Endometrium (tissue), 2 donors: ENCODE measurements around the gene SPATS2.
"Not testable (repeated sequence)": the region's sequence is repeated elsewhere in the genome, so short reads cannot be mapped to it uniquely, and the experiment has no call there.

Experiments used
- FAIRE-seq: peaks from 2 replicates; lab custom pipeline; 2012; peaks lifted over from hg19 to GRCh38; lab: Jason Lieb, UNC
- donor health status: control.
- donor health status: control.

The SPATS2 gene

DNA sequence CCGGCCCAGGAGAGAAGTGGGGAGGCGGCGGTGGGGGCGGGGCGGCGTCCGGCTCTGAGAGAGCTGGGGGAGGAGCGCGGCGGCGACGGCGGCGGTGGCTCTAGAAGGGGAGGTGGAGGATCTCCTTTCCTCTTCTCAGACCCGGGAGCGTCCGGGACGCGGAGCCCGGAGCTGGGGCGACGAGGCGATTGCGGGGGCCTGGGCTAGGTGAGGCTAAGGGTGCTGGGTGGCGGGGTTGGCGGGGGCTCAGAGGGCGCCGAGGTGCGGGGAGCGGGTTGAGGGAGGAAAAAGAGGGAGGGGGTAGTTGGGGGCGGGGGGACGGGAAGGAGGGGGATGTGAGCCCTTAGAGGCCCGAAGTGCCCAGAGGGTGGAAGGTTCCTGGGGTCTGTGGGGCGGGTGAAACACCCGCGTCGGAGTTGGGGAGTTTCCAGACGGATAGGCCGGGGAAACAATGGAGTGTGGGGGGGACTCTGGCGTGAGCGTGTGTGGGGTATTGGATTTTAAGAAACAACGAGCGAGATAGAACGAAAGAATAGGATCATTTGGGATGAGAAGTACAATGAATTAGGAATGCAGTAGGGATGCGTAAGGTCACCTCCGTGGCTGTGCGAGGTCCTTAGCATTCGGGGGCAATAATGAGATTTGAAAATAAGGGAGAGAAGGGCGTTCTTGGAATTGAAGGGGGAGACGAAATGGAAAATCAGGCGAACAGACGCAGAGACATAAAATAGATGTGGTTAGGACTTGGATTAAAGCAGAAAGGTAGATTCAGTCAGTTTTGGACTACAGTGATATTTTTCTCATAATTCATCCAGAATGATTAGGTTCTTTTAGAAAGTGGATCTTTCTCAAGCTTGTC is at the start of gene SPATS2:
SPATS2 (plus strand) TSS at position 82 of the 859 bp plus-strand sequence. CDS start 93,551 bp downstream, outside the sequence.
- FAIRE-seq = no peak

DNA sequence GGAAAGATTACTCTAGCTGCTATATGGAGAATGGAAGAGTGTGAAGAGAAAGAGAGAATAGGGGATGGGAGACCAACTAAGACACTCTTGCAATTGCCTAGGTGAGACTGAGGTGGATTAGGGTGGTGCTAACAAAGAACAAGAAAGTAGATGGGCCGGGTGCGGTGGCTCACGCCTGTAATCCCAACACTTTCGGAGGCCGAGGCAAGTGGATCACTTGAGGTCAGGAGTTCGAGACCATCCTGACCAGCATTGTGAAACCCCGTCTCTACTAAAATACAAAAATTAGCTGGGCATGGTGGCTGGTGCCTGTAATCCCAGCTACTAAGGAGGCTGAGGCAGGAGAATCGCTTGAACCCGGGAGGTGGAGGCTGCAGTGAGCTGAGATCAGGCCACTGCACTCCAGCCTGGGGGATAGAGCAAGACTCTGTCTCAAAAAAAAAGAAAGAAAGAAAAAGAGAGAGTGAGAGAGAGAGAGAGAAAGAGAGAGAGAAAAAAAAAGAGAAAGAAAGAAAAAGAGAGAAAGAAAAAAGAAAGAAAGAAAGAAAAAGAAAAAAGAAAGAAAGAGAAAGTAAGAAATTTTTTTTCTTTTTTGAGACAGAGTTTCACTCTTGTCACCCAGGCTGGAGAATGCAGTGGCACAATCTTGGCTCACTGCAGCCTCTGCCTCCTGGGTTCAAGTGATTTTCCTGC is 46.7 kb upstream of the SPATS2 start:
- not testable (repeated sequence) for FAIRE-seq

DNA sequence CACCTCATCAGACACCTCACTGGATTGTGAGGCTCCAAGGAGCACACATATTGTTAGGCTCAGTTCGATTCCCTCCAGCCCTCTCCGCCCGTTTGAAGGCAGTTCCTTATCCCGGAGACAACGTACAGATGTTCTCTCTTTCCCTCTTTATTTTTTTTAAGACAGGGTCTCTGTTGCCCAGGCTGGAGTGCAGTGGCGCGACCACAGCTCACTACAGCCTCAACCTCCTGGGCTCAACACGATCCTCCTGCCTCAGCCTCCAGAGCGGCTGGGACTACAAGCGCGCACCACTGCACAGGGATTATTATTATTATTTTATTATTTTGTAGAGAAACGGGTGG is 44.9 kb upstream of the SPATS2 start:
- FAIRE-seq = no peak

GRCh38 chr12:49322708-49323523 is 44.3 kb upstream of the SPATS2 start, which contains the start of gene TROAP:
Gene TROAP, plus strand, starts transcription at chr12:49323255. Its CDS starts 354 bp downstream, at chr12:49323609.
- peak; percentile 99 for FAIRE-seq

DNA sequence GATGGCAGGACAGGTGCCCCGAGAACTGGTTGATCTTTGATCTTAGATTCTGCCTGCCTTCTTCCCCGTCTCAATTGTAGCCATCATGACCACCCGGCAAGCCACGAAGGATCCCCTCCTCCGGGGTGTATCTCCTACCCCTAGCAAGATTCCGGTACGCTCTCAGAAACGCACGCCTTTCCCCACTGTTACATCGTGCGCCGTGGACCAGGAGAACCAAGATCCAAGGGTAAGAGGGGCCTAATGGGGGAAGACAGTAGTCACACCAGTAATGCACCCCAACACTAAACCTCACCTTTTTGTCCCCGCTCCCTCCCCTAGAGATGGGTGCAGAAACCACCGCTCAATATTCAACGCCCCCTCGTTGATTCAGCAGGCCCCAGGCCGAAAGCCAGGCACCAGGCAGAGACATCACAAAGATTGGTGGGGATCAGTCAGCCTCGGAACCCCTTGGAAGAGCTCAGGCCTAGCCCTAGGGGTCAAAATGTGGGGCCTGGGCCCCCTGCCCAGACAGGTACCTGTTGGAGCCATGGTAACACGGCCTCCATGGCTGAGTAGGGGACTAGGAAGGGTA is 43.7 kb upstream of the SPATS2 start:
- FAIRE-seq = no peak

DNA sequence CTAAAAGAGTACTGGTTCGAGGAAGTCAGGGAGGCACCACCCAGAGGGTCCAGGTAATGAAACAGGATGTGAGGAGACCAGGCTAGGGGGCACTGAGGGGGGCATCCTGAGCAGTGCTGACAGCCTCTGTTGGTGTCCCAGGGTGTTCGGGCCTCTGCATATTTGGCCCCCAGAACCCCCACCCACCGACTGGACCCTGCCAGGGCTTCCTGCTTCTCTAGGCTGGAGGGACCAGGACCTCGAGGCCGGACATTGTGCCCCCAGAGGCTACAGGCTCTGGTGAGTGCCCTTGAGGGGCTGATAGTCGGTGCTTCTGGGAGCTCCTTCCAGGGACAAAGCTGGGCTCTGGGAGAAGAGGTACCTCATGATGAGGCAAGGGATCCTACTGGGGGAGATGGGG is 41.7 kb upstream of the SPATS2 start:
- no peak for FAIRE-seq

GRCh38 chr12:49327368-49327767 is 39.9 kb upstream of the SPATS2 start:
- no peak for FAIRE-seq

DNA sequence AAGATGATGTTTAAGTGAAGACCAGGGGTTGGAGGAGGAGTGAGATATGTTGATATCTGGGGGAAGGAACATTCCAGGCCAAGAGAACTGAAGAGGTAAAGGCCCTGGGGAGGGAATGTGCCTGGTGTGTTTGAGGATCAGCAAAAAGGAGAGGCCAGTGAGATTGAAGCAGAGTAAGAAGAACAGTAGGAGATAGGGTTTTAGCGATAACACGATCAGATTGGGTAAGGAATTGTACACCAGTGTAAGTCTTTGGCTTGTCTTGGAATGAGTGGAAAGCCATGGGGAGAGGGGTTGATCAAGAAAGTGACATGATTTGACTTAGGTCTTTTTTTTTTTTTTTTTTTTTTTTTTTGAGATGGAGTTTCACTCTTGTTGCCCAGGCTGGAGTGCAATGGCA is 39.4 kb upstream of the SPATS2 start:
- no peak for FAIRE-seq

DNA sequence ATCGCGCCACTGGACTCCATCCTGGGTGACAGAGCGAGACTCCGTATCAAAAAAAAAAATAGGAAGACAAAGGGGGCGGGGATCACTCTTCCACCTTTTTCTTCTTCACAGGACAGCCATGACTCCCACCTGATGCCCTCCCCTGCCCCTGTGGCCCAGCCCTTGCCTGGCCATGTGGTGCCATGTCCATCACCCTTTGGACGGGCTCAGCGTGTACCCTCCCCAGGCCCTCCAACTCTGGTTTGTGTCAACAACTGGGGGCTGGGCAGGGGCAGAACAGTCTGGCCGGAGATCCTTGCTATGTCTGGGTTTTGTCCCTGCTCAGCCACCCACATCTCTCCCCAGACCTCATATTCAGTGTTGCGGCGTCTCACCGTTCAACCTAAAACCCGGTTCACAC is 38.4 kb upstream of the SPATS2 start:
- no peak for FAIRE-seq

DNA sequence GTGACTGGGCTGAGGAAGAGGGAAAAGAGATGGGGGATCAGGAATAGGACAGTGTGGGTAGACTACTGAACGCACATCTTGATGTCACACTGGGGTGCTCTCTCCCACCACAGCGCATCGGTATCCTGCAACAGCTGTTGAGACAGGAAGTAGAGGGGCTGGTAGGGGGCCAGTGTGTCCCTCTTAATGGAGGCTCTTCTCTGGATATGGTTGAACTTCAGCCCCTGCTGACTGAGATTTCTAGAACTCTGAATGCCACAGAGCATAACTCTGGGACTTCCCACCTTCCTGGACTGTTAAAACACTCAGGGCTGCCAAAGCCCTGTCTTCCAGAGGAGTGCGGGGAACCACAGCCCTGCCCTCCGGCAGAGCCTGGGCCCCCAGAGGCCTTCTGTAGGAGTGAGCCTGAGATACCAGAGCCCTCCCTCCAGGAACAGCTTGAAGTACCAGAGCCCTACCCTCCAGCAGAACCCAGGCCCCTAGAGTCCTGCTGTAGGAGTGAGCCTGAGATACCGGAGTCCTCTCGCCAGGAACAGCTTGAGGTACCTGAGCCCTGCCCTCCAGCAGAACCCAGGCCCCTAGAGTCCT is 37.1 kb upstream of the SPATS2 start:
- FAIRE-seq = no peak

GRCh38 chr12:49330631-49331379 is 36.5 kb upstream of the SPATS2 start:
- FAIRE-seq = no peak

DNA sequence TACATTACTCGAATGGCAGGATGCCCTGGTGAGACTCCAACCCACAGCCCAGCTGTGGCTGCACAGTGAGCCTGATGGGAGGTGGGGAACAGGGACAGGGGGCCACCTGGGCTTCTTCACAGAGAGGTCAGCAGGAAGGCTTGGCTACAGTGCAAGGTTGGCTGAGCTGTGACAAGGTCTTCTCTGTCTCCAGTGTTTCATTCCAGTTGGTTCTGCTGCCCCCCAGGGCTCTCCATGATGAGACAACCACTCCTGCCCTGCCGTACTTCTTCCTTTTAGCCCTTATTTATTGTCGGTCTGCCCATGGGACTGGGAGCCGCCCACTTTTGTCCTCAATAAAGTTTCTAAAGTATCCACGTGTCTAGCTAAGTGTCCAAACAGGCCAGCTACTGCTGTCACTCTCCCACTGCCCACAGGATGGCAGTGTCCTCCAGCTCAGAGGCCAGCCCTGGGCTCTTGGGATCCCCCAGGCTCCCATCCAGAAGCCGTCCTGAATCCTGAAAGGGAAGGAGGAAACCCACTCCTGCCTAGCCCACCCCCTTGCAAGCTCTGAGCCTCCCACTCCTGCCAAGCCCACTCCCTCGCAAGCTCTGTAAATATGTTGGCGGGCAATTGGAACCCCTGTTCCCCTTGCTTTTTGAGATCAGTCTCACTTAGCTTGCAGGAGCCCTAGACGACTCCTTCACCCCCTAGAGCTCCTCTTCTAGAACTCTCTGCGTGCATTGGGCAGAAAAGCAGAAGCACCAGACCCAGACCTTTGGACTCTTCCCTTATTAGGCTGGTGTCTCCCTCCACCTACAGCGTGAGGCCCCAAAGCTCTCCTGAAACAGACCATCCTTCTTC is 35.7 kb upstream of the SPATS2 start:
- FAIRE-seq = peak; percentile 23

DNA sequence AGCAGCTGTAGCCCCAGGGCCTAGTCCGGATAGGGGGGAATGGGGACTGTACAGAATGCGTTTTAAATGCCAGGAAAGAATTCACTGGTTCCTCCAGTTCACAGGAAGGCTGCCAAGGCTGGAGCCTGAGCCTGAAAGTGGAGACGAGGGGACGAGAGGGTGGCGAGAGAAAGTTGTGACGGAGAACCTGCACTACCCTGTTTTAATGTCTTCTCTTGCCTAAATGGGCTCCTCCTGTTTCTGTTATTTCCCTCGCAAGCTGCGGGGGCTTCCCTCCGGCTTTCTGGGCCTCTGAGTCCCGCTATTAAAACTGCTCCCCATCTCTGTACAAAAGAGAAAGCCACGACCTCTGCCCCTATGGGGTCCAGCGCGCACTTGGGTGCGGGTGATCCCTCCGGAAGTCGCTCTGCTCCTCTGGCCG is 34.8 kb upstream of the SPATS2 start:
- no peak for FAIRE-seq

DNA sequence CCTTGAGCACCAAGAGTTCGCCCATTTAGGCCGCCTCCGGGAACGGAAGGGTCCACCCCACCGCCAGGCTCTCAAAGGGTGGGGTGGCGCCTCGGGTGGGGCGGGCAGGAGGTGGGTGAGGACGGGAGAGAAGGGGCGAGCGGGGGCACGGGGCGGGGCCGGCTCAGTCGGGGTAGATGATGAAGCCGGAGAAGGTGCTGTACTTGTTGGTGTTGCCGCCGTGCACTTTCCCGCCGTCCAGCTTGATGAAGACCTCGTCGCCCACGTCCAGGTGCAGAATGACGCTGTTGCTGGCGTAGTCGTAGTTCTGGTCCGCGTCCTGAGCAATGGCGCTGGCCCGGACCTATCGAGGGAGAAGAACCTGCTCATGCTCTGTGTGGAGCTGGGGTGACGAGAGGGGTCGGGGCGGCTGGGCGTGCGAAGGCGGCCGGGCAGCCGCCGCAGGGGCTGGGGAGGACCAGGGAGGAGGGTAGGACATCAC is 34.3 kb upstream of the SPATS2 start:
- FAIRE-seq = no peak

GRCh38 chr12:49333778-49334177 is 33.5 kb upstream of the SPATS2 start:
- not testable (repeated sequence) for FAIRE-seq

DNA sequence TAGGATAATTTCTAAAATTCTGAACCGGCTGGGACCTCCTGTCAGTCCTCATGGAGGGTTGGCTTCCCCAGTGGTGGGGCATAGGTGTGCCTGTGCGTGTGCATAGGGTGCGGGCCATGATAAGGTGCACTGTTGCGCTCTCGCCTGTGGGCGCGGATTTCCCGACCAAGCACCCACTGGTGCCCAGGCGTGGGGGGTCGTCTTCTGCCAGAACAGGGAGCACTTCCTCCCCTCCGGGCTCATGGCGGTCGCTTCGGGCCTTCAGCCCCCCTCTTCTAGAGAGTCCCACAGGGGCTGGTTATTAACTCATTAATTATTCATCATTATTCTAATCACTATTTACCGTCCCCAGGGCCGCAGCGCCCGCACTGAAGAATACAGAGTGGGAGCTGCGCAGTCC is 33.0 kb upstream of the SPATS2 start:
- no peak for FAIRE-seq

DNA sequence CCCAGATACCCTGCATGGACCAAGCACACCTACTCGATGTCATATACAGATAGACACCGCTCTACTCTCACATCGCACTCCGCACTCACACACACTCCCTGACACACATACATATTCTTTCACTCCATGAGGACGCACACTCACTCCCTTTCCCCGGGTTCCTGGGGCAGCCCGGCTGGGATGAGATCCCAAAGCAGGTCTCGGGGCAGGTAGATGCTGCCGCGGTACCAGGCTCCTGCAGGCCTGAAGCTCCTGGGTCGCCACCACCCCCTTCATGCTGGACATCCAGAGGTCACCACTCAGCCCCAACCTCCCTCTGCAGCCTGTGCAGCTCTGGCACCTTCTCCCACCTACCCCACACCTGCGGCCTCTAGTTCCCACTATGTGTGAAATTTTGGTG is 32.6 kb upstream of the SPATS2 start:
- no peak for FAIRE-seq

DNA sequence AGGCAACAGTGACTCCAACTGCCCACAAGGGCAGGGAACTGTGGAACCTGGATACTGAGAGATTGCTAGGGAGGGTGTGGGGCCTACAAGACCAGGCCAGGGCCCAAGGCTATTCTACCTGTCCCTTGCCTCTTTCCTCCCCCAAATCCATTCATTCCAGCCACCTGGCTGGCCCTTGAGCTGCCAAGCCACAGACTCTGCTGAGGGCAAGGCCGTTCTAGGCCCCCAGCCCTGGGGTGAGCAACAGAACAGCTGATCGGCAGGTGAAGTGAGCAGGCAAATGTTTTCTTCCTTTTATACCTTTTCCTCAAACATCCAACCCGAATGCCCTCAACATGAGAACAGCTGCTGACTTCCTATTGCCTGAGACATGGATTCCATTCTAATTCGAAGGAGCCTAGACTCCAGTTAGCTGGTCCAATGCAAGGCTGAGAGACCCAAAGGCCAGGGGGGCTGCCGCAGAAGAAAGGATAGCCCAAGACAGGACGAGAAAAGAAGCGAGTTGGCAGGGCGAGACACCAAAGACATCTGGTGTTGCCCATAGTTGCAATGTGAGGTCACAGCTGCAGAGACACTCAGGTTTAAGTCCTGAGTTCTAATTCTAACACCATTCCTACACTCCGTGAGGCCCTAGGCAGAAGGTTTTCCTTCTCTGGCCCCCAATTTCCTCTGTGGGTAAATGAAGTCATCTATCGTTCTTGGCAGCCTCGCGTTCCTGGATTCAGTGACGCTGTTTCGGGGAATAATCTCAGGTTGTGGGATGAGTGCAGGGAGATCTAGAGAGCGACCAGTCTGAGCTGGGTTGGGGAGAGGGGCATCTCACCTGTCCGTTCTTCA is 31.9 kb upstream of the SPATS2 start:
- no peak for FAIRE-seq
